Endothelial cell of umbilical vein (primary cell): ENCODE measurements around the gene TMEFF2. TPM values are rescaled to one million over a fixed set of nuclear protein-coding genes. Genes with fewer than 3 reads are reported as not detected.

Source experiments
- BruUV-seq: library from RNA; stranded (reverse); fragments of 400-500 nt; replicated peaks from 2 replicates; lab custom pipeline; 2021; lab: Mats Ljungman, UMichigan
- CTCF ChIA-PET: fragments of 300-600, 350-600 bp; sonication (Branson Sonifier 250); formaldehyde crosslinking; loops from one replicate; lab custom pipeline; 2021; ENCODE audit warnings: antibody characterized with exemption, inconsistent platforms; lab: Charles Lee
- POLR2A ChIA-PET: fragments of 300-600, 350-600 bp; sonication (Branson Sonifier 250); formaldehyde crosslinking; loops from one replicate; lab custom pipeline; 2021; ENCODE audit warnings: antibody characterized with exemption, inconsistent platforms; lab: Charles Lee
- DNase-seq: peaks from one replicate; pipeline ENCODE4 v3.0.0-alpha.2; 2011; ENCODE audit warnings: low read depth, low spot score
- FAIRE-seq: peaks from 2 replicates; lab custom pipeline; 2011; peaks lifted over from hg19 to GRCh38; lab: Jason Lieb, UNC
- H2AFZ ChIP-seq: 2 replicates; pipeline ENCODE4 v1.6.0; 2012; ENCODE audit warnings: low read depth, low read length, control low read depth, inconsistent platforms
- H3K27ac ChIP-seq: 2 replicates; pipeline ENCODE4 v1.5.1; 2011; ENCODE audit warnings: low read depth, mild to moderate bottlenecking, control low read depth, low read length, moderate library complexity; ENCODE audit not compliant: insufficient read depth
- H3K27me3 ChIP-seq, 2 experiments: 2 replicates each; pipeline versions ENCODE4 v1.6.0 to v1.6.1; 2011; ENCODE audit warnings: low read length in 2 of 2, mixed read lengths in 1 of 2; ENCODE audit not compliant: control insufficient read depth in 2 of 2, insufficient read depth in 2 of 2
- H3K36me3 ChIP-seq, 2 experiments: 2 replicates in 1 of 2; 3 replicates in 1 of 2; pipeline ENCODE4 v1.5.1; 2011; ENCODE audit warnings: low read length in 2 of 2, mild to moderate bottlenecking in 1 of 2, moderate library complexity in 1 of 2; ENCODE audit not compliant: control insufficient read depth in 2 of 2, insufficient read depth in 2 of 2; ENCODE audit errors: extremely low read depth in 1 of 2
- H3K4me1 ChIP-seq: 3 replicates; pipeline ENCODE4 v1.5.1; 2011; ENCODE audit warnings: mild to moderate bottlenecking, low read length; ENCODE audit not compliant: control insufficient read depth, insufficient read depth; ENCODE audit errors: extremely low read depth
- H3K4me2 ChIP-seq: 2 replicates; pipeline ENCODE4 v1.6.1; 2011; ENCODE audit warnings: low read length, control low read depth, mixed read lengths; ENCODE audit not compliant: insufficient read depth
- H3K4me3 ChIP-seq, 3 experiments: fragments of 200-600 bp in 1 of 3; sonication (generic), shearing (Covaris generic) in 1 of 3; replicated peaks in 1 of 3; 2 replicates each; pipeline ENCODE4 v1.5.1; 2011 to 2016; ENCODE audit warnings: control low read depth in 3 of 3, low read length in 3 of 3, mild to moderate bottlenecking in 2 of 3, inconsistent platforms in 1 of 3, low read depth in 1 of 3, moderate library complexity in 1 of 3; ENCODE audit not compliant: insufficient read depth in 1 of 3
- H3K79me2 ChIP-seq: 2 replicates; pipeline ENCODE4 v1.6.0; 2012; ENCODE audit warnings: low read length, inconsistent platforms; ENCODE audit not compliant: control insufficient read depth, insufficient read depth
- H3K9ac ChIP-seq: replicated peaks from 2 replicates; pipeline ENCODE3; 2011; ENCODE audit warnings: low read length, control low read depth; ENCODE audit not compliant: insufficient read depth; ENCODE audit errors: extremely low read depth
- H3K9me1 ChIP-seq: replicated peaks from 3 replicates; pipeline ENCODE4 v1.6.0; 2011; ENCODE audit warnings: mild to moderate bottlenecking, low read length; ENCODE audit not compliant: control insufficient read depth, insufficient read depth; ENCODE audit errors: extremely low read depth
- H3K9me3 ChIP-seq: replicated peaks from 2 replicates; pipeline ENCODE4 v1.5.1; 2012; ENCODE audit warnings: low read length, inconsistent platforms; ENCODE audit not compliant: control insufficient read depth, insufficient read depth
- H4K20me1 ChIP-seq: replicated peaks from 2 replicates; pipeline ENCODE3; 2011; ENCODE audit warnings: mild to moderate bottlenecking, low read length; ENCODE audit not compliant: control insufficient read depth, insufficient read depth; ENCODE audit errors: extremely low read depth
- CTCF ChIP-seq, 2 donors: IDR thresholded peaks; 1 replicate in 1 of 2; 2 replicates in 1 of 2; pipeline ENCODE4 v1.5.1; 2011; ENCODE audit warnings: low read length in 2 of 2, mild to moderate bottlenecking in 2 of 2, moderate library complexity in 2 of 2, control low read depth in 1 of 2, inconsistent platforms in 1 of 2, low read depth in 1 of 2; ENCODE audit not compliant: insufficient read depth in 1 of 2; ENCODE audit errors: extremely low read depth in 1 of 2
- GATA2 ChIP-seq: IDR thresholded peaks from 2 replicates; pipeline ENCODE4 v1.7.0; 2011; ENCODE audit warnings: low read depth, mild to moderate bottlenecking, moderate library complexity, mixed read lengths, low read length; ENCODE audit not compliant: insufficient read length, insufficient read depth
- JUN ChIP-seq: IDR thresholded peaks from 2 replicates; pipeline ENCODE4 v1.6.1; 2011; ENCODE audit warnings: borderline replicate concordance, low read depth; ENCODE audit not compliant: insufficient read length, insufficient read depth
- MAX ChIP-seq: IDR thresholded peaks from 2 replicates; pipeline ENCODE4 v1.6.1; 2011; ENCODE audit not compliant: insufficient read depth, insufficient read length
- POLR2A ChIP-seq: IDR thresholded peaks from 2 replicates; pipeline ENCODE4 v1.6.1; 2012; ENCODE audit warnings: low read depth, mild to moderate bottlenecking, control low read depth, low read length
- POLR2AphosphoS5 ChIP-seq: IDR thresholded peaks from 2 replicates; pipeline ENCODE4 v1.6.1; 2012; ENCODE audit warnings: low read depth, mild to moderate bottlenecking, control low read depth, low read length, moderate library complexity; ENCODE audit not compliant: insufficient read depth
- dilution Hi-C: fragments of 300-500 bp; cut with MboI; formaldehyde crosslinking; loops from one replicate; pipeline ENCODE4 v1.15.0; 2019; ENCODE audit warnings: low sequenced_read_pairs; ENCODE audit not compliant: extremely low pct_ligation_motif_present
- intact Hi-C: fragments of 100-400 bp; cut with micrococcal nuclease; formaldehyde crosslinking; loops from one replicate; pipeline ENCODE4 v1.10.0; 2022
- polyA plus RNA-seq, 4 experiments: library from polyadenylated mRNA; depleted of rRNA in 3 of 4; stranded (reverse) in 3 of 4; unstranded in 1 of 4; fragments of >200 nt; gene quantifications; 2 replicates each; pipeline versions ENCODE4 v1.2.1 to v1.2.3, GENCODE V29; 2011 to 2012; ENCODE audit warnings: missing spikeins in 1 of 4
- total RNA-seq: library from RNA; stranded (reverse); gene quantifications from 2 replicates; pipeline ENCODE4 v1.2.3, GENCODE V29; 2021

Gene TMEFF2
- total and polyA plus RNA-seq, 2 donors (not counting 3 experiments of a cell fraction or from before 2014, with no cell fraction given): 0.18 to 0.20 TPM

- intact Hi-C loops: no loop called here
- dilution Hi-C loops: no loop called here
- no peaks in the 10 kb centered on the region for H3K36me3 ChIP-seq
- H3K4me2 ChIP-seq: no peak overlapping the region
- H3K27ac ChIP-seq: no peak overlapping the region
- no TSS peak for BruUV-seq
- no peak overlapping the region for H2AFZ ChIP-seq
- FAIRE-seq (no peak), DNase-seq (no peak)
- no peak for TF ChIP-seq MAX
- no peak for TF ChIP-seq JUN
- no peak for TF ChIP-seq CTCF (IDR thresholded peaks at IDR 0.05; ENCODE audit: extremely low read depth in 1 of 2, insufficient read depth in 1 of 2, low read depth in 1 of 2, low read length in 2 of 2)
- no peak for TF ChIP-seq POLR2A
- no peak for TF ChIP-seq POLR2AphosphoS5
- TF ChIP-seq GATA2: no peak
- POLR2A ChIA-PET: no interaction called here
- H3K4me1 ChIP-seq: peaks cover 6% of the 10 kb centered on the region
- no peaks in the 10 kb centered on the region for H3K79me2 ChIP-seq
- H3K9me1 ChIP-seq: no peaks in the 10 kb centered on the region
- H3K4me3 ChIP-seq: no peak overlapping the region
- CTCF ChIA-PET: no interaction called here
- no peaks in the 10 kb centered on the region for H3K27me3 ChIP-seq
- no peaks in the 10 kb centered on the region for H3K9me3 ChIP-seq
- H3K9ac ChIP-seq: no peak overlapping the region
- H4K20me1 ChIP-seq: no peaks in the 10 kb centered on the region
Observed at GRCh38 chr2:192004188-192004963, 190.4 kb downstream of the TMEFF2 start.
